Measurements from ENCODE around the gene THTPA.
A peak's percentile ranks its signal among the peaks of the same experiment; 100 is the strongest.

The THTPA gene

DNA sequence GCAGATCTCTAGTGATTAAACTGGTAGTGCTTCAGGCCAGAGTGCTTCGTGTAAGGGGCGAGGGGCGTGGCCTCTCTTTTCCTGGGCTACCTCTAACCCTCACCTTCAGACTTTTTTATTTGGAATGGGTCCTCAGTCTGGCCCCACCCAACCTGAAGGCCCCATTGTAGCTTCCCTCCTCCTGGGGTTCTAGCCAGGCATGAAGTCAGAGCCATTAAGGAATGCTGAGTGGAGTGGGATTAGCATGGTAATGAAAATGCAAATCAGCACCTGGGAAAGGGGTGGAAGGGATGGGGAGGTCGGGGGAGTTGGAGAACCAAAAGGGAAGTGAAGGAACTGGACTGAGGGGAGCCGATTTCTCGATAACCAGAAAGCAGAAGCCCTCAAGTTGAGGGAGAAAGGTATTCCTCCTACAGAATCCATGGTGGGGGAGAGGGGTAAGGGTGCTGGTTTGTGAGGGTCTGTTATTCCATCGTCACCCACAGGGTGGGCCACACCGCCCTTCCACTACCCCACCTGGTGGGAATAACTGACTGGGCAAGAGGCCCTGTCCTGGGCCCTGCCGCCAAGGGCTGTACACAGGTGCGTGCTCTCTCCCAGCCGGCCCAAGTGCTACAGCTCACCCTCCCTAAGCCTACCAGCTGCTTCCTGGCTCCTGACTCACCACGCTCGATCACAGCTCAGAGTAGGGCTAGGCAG, 18.6 kb upstream of the THTPA start:
- Mint-ChIP-seq H3K36me3 (ENCODE audit: insufficient read depth) (no peaks in the 10 kb centered on the region), H3K4me1 (no peaks in the 10 kb centered on the region), H3K27me3 (no peaks in the 10 kb centered on the region), H3K27ac (ENCODE audit: low read depth) (no peak overlapping the region), H3K4me3 (no peak overlapping the region), H3K9me3 (no peaks in the 10 kb centered on the region)
- no peak for DNase-seq (ENCODE audit: low spot score in 2 of 2)
- no peak for ATAC-seq (replicated peaks; ENCODE audit: extremely low read depth, poor library complexity, severe bottlenecking)

GRCh38 chr14:23538050-23538718, 17.9 kb upstream of the THTPA start:
- Mint-ChIP-seq H3K36me3 (ENCODE audit: insufficient read depth) (no peaks in the 10 kb centered on the region), H3K4me3 (no peak overlapping the region), H3K27me3 (no peaks in the 10 kb centered on the region), H3K27ac (ENCODE audit: low read depth) (no peak overlapping the region), H3K4me1 (no peaks in the 10 kb centered on the region), H3K9me3 (no peaks in the 10 kb centered on the region)
- DNase-seq (ENCODE audit: low spot score in 2 of 2) (no peak), ATAC-seq (replicated peaks; ENCODE audit: extremely low read depth, poor library complexity, severe bottlenecking) (no peak)

DNA sequence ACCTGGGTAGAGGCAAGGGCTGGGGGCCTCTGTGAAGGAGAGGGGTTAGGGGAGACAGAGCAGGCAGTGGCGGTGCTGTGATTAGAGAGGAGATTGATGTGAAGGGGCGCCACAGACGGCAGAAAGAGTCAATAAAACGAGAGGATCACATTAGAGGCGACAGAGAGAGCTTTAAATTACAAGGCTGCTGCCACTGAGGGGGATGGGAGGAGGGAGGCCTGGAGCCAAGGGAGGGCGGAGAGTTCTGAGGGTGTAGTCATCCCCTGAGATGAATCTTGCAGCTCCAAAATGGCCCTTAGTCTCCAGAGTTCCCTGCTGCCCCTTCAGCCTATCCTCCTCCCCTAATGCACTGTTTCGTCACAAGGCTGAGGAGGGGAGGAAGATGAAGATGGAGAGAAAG, 17.3 kb upstream of the THTPA start:
- Mint-ChIP-seq H3K27me3 (no peaks in the 10 kb centered on the region), H3K4me3 (no peak overlapping the region), H3K36me3 (ENCODE audit: insufficient read depth) (no peaks in the 10 kb centered on the region), H3K27ac (ENCODE audit: low read depth) (no peak overlapping the region), H3K4me1 (no peaks in the 10 kb centered on the region), H3K9me3 (no peaks in the 10 kb centered on the region)
- no peak for DNase-seq (ENCODE audit: low spot score in 2 of 2)
- no peak for ATAC-seq (replicated peaks; ENCODE audit: extremely low read depth, poor library complexity, severe bottlenecking)

DNA sequence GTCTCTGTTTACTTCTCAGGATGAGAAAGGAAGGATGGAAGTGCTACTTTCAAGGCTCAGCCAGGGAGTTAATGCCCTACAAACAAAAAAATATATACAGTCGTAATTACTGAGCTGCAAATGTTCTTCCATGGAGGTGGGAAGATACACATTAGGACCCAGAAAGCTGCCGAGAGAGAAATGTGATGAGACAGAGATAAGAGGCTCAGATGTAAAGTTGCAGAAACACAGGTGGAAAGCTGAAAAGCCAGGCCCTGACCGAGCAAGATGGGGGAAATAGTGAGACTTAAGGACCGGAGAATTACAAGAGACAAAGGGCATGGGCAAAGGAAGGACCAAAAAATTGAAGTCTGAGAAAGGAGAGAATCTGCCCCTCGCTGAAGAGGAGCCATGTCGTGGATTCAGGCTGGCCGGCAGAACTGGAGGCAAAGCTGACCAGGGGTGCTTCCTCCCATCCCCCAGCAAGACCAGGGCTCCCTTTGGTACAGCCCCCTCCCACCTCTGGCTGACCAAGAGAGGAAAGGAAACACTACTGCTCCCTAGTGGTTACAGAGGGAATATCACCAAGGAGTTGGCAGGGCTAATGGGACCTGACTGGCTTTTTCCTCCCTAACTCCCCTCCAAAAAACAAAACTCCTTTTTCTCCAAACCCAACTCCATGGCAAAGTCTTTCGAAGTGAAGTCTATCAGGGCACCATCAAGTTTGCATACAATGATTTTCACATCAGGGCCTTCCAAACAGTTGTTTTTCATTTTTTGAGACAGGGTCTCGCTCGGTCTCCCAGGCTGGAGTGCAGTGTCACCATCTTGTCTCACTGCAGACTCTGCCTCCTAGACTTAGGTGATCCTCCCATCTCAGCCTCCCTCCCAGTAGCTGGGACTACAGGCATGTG, 16.6 kb upstream of the THTPA start:
- DNase-seq (ENCODE audit: low spot score in 2 of 2) (no peak), ATAC-seq (replicated peaks; ENCODE audit: extremely low read depth, poor library complexity, severe bottlenecking) (no peak)
- peak overlapping the region; percentile 16 for H3K27ac Mint-ChIP-seq (ENCODE audit: low read depth)
- no peaks in the 10 kb centered on the region for H3K27me3 Mint-ChIP-seq
- no peaks in the 10 kb centered on the region for H3K4me1 Mint-ChIP-seq
- H3K36me3 Mint-ChIP-seq (ENCODE audit: insufficient read depth), result no peaks in the 10 kb centered on the region
- no peak overlapping the region for H3K4me3 Mint-ChIP-seq
- no peaks in the 10 kb centered on the region for H3K9me3 Mint-ChIP-seq

DNA sequence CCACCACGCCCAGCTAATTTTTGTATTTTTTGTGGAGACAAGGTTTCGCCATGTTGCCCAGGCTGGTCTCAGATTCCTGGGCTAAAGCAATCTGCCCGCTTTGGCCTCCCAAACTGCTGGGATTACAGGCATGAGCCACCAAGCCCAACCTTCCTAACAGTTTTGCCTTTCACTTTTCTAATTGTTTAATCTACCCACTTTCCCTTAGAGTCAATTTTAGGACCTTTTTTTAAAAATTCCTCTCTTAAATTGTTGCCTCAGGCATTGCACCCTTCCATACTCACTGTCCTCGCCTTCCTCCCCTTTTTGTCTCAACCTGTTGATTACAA, 16.0 kb upstream of the THTPA start:
- ATAC-seq (replicated peaks; ENCODE audit: extremely low read depth, poor library complexity, severe bottlenecking) (no peak), DNase-seq (ENCODE audit: low spot score in 2 of 2) (no peak)
- Mint-ChIP-seq H3K9me3 (no peaks in the 10 kb centered on the region), H3K27ac (ENCODE audit: low read depth) (no peak overlapping the region), H3K4me1 (no peaks in the 10 kb centered on the region), H3K27me3 (no peaks in the 10 kb centered on the region), H3K4me3 (no peak overlapping the region), H3K36me3 (ENCODE audit: insufficient read depth) (no peaks in the 10 kb centered on the region)

GRCh38 chr14:23542261-23542660, 13.8 kb upstream of the THTPA start:
- Mint-ChIP-seq H3K27ac (ENCODE audit: low read depth) (no peak overlapping the region), H3K4me3 (no peak overlapping the region), H3K9me3 (no peaks in the 10 kb centered on the region), H3K36me3 (ENCODE audit: insufficient read depth) (no peaks in the 10 kb centered on the region), H3K27me3 (no peaks in the 10 kb centered on the region), H3K4me1 (no peaks in the 10 kb centered on the region)
- ATAC-seq (replicated peaks; ENCODE audit: extremely low read depth, poor library complexity, severe bottlenecking) (no peak), DNase-seq (ENCODE audit: low spot score in 2 of 2) (no peak)

DNA sequence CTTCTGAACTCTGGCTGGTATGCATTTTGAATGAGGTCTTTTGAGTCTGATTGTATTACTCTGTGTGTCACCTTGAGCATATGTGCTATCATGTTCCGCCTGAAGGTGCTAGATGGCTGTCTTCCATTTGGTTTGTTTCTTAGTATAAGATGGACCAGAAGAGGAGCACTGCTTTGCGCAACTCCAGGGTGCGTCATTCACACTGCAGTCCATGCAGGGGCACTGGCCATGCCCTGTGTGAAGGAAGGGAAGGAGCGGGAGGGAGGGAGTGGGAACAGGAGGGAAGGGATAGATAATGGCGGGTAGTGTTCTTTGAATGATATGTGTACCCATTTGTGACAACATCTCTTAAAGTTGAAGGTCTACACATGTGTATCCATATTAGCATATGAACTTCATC, 12.7 kb upstream of the THTPA start:
- no peak for ATAC-seq (replicated peaks; ENCODE audit: extremely low read depth, poor library complexity, severe bottlenecking)
- Mint-ChIP-seq H3K4me1 (no peaks in the 10 kb centered on the region), H3K27me3 (no peaks in the 10 kb centered on the region)

GRCh38 chr14:23544511-23545447, 11.3 kb upstream of the THTPA start:
- no peaks in the 10 kb centered on the region for H3K27me3 Mint-ChIP-seq
- H3K36me3 Mint-ChIP-seq (ENCODE audit: insufficient read depth), result no peaks in the 10 kb centered on the region
- H3K4me3 Mint-ChIP-seq, result no peak overlapping the region
- H3K9me3 Mint-ChIP-seq, result no peaks in the 10 kb centered on the region
- no peaks in the 10 kb centered on the region for H3K4me1 Mint-ChIP-seq
- ATAC-seq (replicated peaks; ENCODE audit: extremely low read depth, poor library complexity, severe bottlenecking), result no peak
- no peak overlapping the region for H3K27ac Mint-ChIP-seq (ENCODE audit: low read depth)
- DNase-seq (ENCODE audit: low spot score in 2 of 2), result no peak

More for the DNA sequence above, 12.7 kb upstream of the THTPA start:
- Mint-ChIP-seq H3K9me3 (no peaks in the 10 kb centered on the region), H3K4me3 (no peak overlapping the region), H3K27ac (ENCODE audit: low read depth) (no peak overlapping the region), H3K36me3 (ENCODE audit: insufficient read depth) (no peaks in the 10 kb centered on the region)
- DNase-seq (ENCODE audit: low spot score in 2 of 2), result no peak

DNA sequence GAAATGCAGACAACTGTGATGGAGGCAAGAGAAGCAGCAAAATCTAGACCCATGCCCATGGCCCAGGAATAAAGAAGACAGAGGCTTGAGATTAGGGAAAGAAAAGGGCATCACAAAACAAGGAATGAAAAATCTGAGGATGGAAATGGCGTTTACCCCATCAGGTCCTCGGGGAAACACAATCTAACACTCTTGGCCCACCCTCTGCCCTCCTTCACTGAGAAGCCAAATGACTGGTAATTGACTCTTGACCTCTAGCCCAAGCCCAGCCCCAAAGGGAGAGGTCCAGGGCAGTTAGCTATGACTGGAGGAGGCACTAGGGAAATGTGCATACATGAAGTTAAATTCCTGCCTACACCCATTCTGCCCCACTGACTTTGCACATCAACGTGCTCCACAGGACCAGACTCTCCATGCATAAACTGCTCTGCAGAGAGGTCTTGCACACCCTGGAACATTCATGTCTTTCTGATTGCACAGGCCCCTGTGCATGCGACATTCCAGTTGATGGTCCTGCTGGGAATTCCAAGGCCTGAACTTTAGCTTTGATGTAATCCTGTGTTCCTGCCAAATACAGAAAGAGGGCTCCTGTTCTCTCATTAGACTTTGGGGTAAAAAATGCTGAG, 10.2 kb upstream of the THTPA start:
- Mint-ChIP-seq H3K27ac (ENCODE audit: low read depth) (no peak overlapping the region), H3K36me3 (ENCODE audit: insufficient read depth) (no peaks in the 10 kb centered on the region), H3K9me3 (no peaks in the 10 kb centered on the region), H3K4me3 (no peak overlapping the region), H3K4me1 (no peaks in the 10 kb centered on the region), H3K27me3 (no peaks in the 10 kb centered on the region)
- DNase-seq (ENCODE audit: low spot score in 2 of 2) (no peak), ATAC-seq (replicated peaks; ENCODE audit: extremely low read depth, poor library complexity, severe bottlenecking) (no peak)

DNA sequence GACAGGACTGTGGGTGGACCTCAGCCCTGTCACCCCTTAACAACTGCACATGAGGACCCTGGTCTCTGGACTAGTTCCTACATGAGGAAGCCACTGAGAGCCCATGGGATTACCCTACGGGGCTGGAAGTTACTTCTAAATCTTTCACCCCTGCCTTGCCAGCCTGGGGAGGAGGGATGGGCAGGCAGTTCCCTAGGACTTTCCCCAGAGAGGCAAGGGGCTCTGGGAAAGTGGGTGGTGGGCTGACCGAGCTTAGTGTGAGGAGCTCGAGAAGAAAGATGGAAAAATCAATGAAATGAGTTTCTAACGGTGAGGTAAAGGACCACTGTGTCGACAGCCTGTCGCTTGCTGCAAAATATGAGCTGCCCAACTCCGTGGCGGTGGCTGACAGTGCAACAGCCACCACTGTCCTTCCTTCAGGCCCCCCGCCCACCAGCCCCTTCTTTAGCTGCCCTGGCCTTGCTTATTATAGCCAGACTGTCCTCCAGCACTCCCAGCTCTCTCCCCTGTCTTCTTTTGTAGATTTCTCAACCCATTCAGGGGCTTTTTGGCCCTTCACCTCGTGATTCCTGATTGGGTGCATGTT, 9.5 kb upstream of the THTPA start:
- ATAC-seq (replicated peaks; ENCODE audit: extremely low read depth, poor library complexity, severe bottlenecking) (no peak), DNase-seq (ENCODE audit: low spot score in 2 of 2) (no peak)
- H3K36me3 Mint-ChIP-seq (ENCODE audit: insufficient read depth), result no peaks in the 10 kb centered on the region
- H3K27me3 Mint-ChIP-seq, result no peaks in the 10 kb centered on the region
- no peaks in the 10 kb centered on the region for H3K9me3 Mint-ChIP-seq
- H3K4me3 Mint-ChIP-seq, result no peak overlapping the region
- H3K4me1 Mint-ChIP-seq, result peaks cover under 1% of the 10 kb centered on the region
- H3K27ac Mint-ChIP-seq (ENCODE audit: low read depth), result no peak overlapping the region

GRCh38 chr14:23547924-23548323, 8.1 kb upstream of the THTPA start:
- no peaks in the 10 kb centered on the region for H3K9me3 Mint-ChIP-seq
- ATAC-seq (replicated peaks; ENCODE audit: extremely low read depth, poor library complexity, severe bottlenecking) (no peak), DNase-seq (ENCODE audit: low spot score in 2 of 2) (no peak)
- no peaks in the 10 kb centered on the region for H3K27me3 Mint-ChIP-seq
- H3K27ac Mint-ChIP-seq (ENCODE audit: low read depth), result no peak overlapping the region
- peaks cover 6% of the 10 kb centered on the region for H3K4me1 Mint-ChIP-seq
- H3K4me3 Mint-ChIP-seq, result no peak overlapping the region
- no peaks in the 10 kb centered on the region for H3K36me3 Mint-ChIP-seq (ENCODE audit: insufficient read depth)

All from central memory CD8-positive, alpha-beta T cell (primary cell).